Mucosa of stomach (tissue), 1 donor: ENCODE results near the gene TUBA4B.
"Not testable (repeated sequence)": the region's sequence is repeated elsewhere in the genome, so short reads cannot be mapped to it uniquely, and the experiment has no call there.

ENCODE experiments used
- H3K27me3 ChIP-seq: one replicate; pipeline ENCODE4 v1.7.0; 2013; ENCODE audit warnings: mild to moderate bottlenecking, low read length; ENCODE audit not compliant: control insufficient read depth, insufficient read depth
- H3K36me3 ChIP-seq: one replicate; pipeline ENCODE4 v1.7.0; 2013; ENCODE audit warnings: low read length; ENCODE audit not compliant: control insufficient read depth, insufficient read depth
- H3K4me1 ChIP-seq: one replicate; pipeline ENCODE4 v1.7.0; 2013; ENCODE audit warnings: mild to moderate bottlenecking, low read length; ENCODE audit not compliant: control insufficient read depth, insufficient read depth
- H3K4me3 ChIP-seq: one replicate; pipeline ENCODE4 v1.7.0; 2013; ENCODE audit warnings: low read length
- H3K9ac ChIP-seq: one replicate; pipeline ENCODE4 v1.7.0; 2013; ENCODE audit warnings: mild to moderate bottlenecking, low read length, moderate library complexity
- H3K9me3 ChIP-seq: one replicate; pipeline ENCODE4 v1.7.0; 2013; ENCODE audit warnings: mild to moderate bottlenecking, low read length, moderate library complexity; ENCODE audit not compliant: control insufficient read depth
- donor health status: Pancreatic carcinoma.

TUBA4B gene

GRCh38 chr2:219253753-219254589 is 928 bp downstream of the TUBA4B start, which contains the start of gene TUBA4A:
Gene TUBA4A, minus strand, starts transcription at chr2:219253918. Its CDS starts 60 bp downstream, at chr2:219253858.
- H3K27me3 ChIP-seq, result peaks cover 22% of the 10 kb centered on the region
- no peaks in the 10 kb centered on the region for H3K9me3 ChIP-seq
- H3K9ac ChIP-seq, result peak within 1 kb of the TSS; percentile 83
- no peaks in the 10 kb centered on the region for H3K36me3 ChIP-seq
- peaks cover 45% of the 10 kb centered on the region for H3K4me1 ChIP-seq
- H3K4me3 ChIP-seq, result peak within 1 kb of the TSS; percentile 88

GRCh38 chr2:219254590-219255201 is 1.7 kb downstream of the TUBA4B start:
- Histone ChIP-seq H3K4me1 (peaks cover 38% of the 10 kb centered on the region), H3K27me3 (peaks cover 27% of the 10 kb centered on the region)

GRCh38 chr2:219258942-219259341 is 5.9 kb downstream of the TUBA4B start:
- H3K9ac ChIP-seq, H3K36me3 ChIP-seq, H3K4me1 ChIP-seq, H3K4me3 ChIP-seq, H3K9me3 ChIP-seq: not testable (repeated sequence)
- peaks cover 27% of the 10 kb centered on the region for H3K27me3 ChIP-seq

More at GRCh38 chr2:219254590-219255201, 1.7 kb downstream of the TUBA4B start:
- Histone ChIP-seq H3K36me3 (no peaks in the 10 kb centered on the region), H3K4me3 (peak overlapping the region; percentile 88), H3K9ac (peak overlapping the region; percentile 83), H3K9me3 (no peaks in the 10 kb centered on the region)

GRCh38 chr2:219261024-219261855 is 8.2 kb downstream of the TUBA4B start:
- Histone ChIP-seq H3K36me3 (no peaks in the 10 kb centered on the region), H3K9ac (no peak overlapping the region), H3K27me3 (peaks cover 8% of the 10 kb centered on the region), H3K9me3 (no peaks in the 10 kb centered on the region), H3K4me3 (no peak overlapping the region), H3K4me1 (no peaks in the 10 kb centered on the region)

GRCh38 chr2:219266232-219266631 is 13.2 kb downstream of the TUBA4B start:
- peaks cover 7% of the 10 kb centered on the region for H3K4me1 ChIP-seq
- no peak overlapping the region for H3K9ac ChIP-seq
- no peaks in the 10 kb centered on the region for H3K36me3 ChIP-seq
- no peaks in the 10 kb centered on the region for H3K9me3 ChIP-seq
- H3K27me3 ChIP-seq, result peaks cover 5% of the 10 kb centered on the region
- no peak overlapping the region for H3K4me3 ChIP-seq

- no peak overlapping the region for H3K9ac ChIP-seq
Measured at GRCh38 chr2:219266886-219267285, 13.8 kb downstream of the TUBA4B start.

GRCh38 chr2:219268294-219268693 is 15.3 kb downstream of the TUBA4B start:
- H3K9ac ChIP-seq, result no peak overlapping the region
- H3K27me3 ChIP-seq, result peaks cover 5% of the 10 kb centered on the region
- H3K4me3 ChIP-seq, result no peak overlapping the region
- no peaks in the 10 kb centered on the region for H3K36me3 ChIP-seq
- no peaks in the 10 kb centered on the region for H3K9me3 ChIP-seq
- H3K4me1 ChIP-seq, result peaks cover 7% of the 10 kb centered on the region

More at GRCh38 chr2:219266886-219267285, 13.8 kb downstream of the TUBA4B start:
- H3K9me3 ChIP-seq, result no peaks in the 10 kb centered on the region
- no peak overlapping the region for H3K4me3 ChIP-seq
- no peaks in the 10 kb centered on the region for H3K36me3 ChIP-seq
- H3K4me1 ChIP-seq, result peaks cover 7% of the 10 kb centered on the region
- H3K27me3 ChIP-seq, result peaks cover 5% of the 10 kb centered on the region

GRCh38 chr2:219269362-219270054 is 16.5 kb downstream of the TUBA4B start:
- H3K27me3 ChIP-seq, result peaks cover 5% of the 10 kb centered on the region
- no peaks in the 10 kb centered on the region for H3K9me3 ChIP-seq
- no peak overlapping the region for H3K9ac ChIP-seq
- H3K4me3 ChIP-seq, result no peak overlapping the region
- peaks cover 7% of the 10 kb centered on the region for H3K4me1 ChIP-seq
- H3K36me3 ChIP-seq, result no peaks in the 10 kb centered on the region

- Histone ChIP-seq H3K27me3 (peaks cover 5% of the 10 kb centered on the region), H3K9me3 (no peaks in the 10 kb centered on the region), H3K36me3 (no peaks in the 10 kb centered on the region), H3K9ac (no peak overlapping the region), H3K4me3 (no peak overlapping the region), H3K4me1 (peaks cover 7% of the 10 kb centered on the region)
Measured at GRCh38 chr2:219270055-219270372, 17.0 kb downstream of the TUBA4B start.

- no peaks in the 10 kb centered on the region for H3K9me3 ChIP-seq
- H3K36me3 ChIP-seq, result no peaks in the 10 kb centered on the region
- H3K27me3 ChIP-seq, result peaks cover 5% of the 10 kb centered on the region
- no peak overlapping the region for H3K9ac ChIP-seq
- no peak overlapping the region for H3K4me3 ChIP-seq
- H3K4me1 ChIP-seq, result peaks cover 7% of the 10 kb centered on the region
Measured at GRCh38 chr2:219271021-219271420, 18.0 kb downstream of the TUBA4B start.

- Histone ChIP-seq H3K9me3 (no peaks in the 10 kb centered on the region), H3K4me3 (no peak overlapping the region), H3K4me1 (peaks cover 7% of the 10 kb centered on the region)
Measured at GRCh38 chr2:219272356-219272755, 19.3 kb downstream of the TUBA4B start.

More at GRCh38 chr2:219272356-219272755, 19.3 kb downstream of the TUBA4B start:
- peaks cover 5% of the 10 kb centered on the region for H3K27me3 ChIP-seq
- no peaks in the 10 kb centered on the region for H3K36me3 ChIP-seq
- no peak overlapping the region for H3K9ac ChIP-seq
